CD4-positive, alpha-beta T cell treated with Interleukin-4 for 4 hours (primary cell): Measurements from ENCODE around the gene HSPG2.
A peak's percentile ranks its signal among the peaks of the same experiment; 100 is the strongest.
"Not testable (repeated sequence)": the region's sequence is repeated elsewhere in the genome, so short reads cannot be mapped to it uniquely, and the experiment has no call there.

Experiments
- DNase-seq: peaks from one replicate; pipeline ENCODE4 v3.0.0-alpha.2; 2020

The HSPG2 gene

GRCh38 chr1:21821385-21822019 is 115.6 kb downstream of the HSPG2 start:
- DNase-seq: no peak

- no peak for DNase-seq
Measured at GRCh38 chr1:21820597-21821232, 116.4 kb downstream of the HSPG2 start.

- DNase-seq: peak; percentile 17
Measured at GRCh38 chr1:21818656-21819055, 118.5 kb downstream of the HSPG2 start.

- no peak for DNase-seq
Measured at GRCh38 chr1:21816602-21817302, 120.4 kb downstream of the HSPG2 start.

GRCh38 chr1:21815724-21816321 is 121.3 kb downstream of the HSPG2 start:
- no peak for DNase-seq

GRCh38 chr1:21814981-21815582 is 122.0 kb downstream of the HSPG2 start:
- no peak for DNase-seq

- DNase-seq: no peak
Measured at GRCh38 chr1:21814241-21814918, 122.7 kb downstream of the HSPG2 start.

- no peak for DNase-seq
Measured at GRCh38 chr1:21813542-21813941, 123.6 kb downstream of the HSPG2 start.

- DNase-seq: no peak
Measured at GRCh38 chr1:21811875-21812305, 125.2 kb downstream of the HSPG2 start, which contains the start of gene LDLRAD2. TSS of gene LDLRAD2 (plus strand) at chr1:21812265. CDS start at chr1:21812452, 187 bp downstream.

GRCh38 chr1:21804536-21804935 is 132.6 kb downstream of the HSPG2 start:
- DNase-seq: no peak

- DNase-seq: no peak
Measured at GRCh38 chr1:21801100-21801499, 136.0 kb downstream of the HSPG2 start.

GRCh38 chr1:21799730-21800129 is 137.4 kb downstream of the HSPG2 start:
- no peak for DNase-seq

GRCh38 chr1:21795075-21795474 is 142.0 kb downstream of the HSPG2 start:
- DNase-seq: no peak

- no peak for DNase-seq
Measured at GRCh38 chr1:21794656-21795055, 142.5 kb downstream of the HSPG2 start.

GRCh38 chr1:21793104-21793503 is 144.0 kb downstream of the HSPG2 start:
- DNase-seq: no peak

GRCh38 chr1:21786640-21787039 is 150.5 kb downstream of the HSPG2 start:
- no peak for DNase-seq

- DNase-seq: not testable (repeated sequence)
Measured at GRCh38 chr1:21785764-21786163, 151.3 kb downstream of the HSPG2 start.

GRCh38 chr1:21783679-21784603 is 153.2 kb downstream of the HSPG2 start:
- DNase-seq: no peak

- peak; percentile 97 for DNase-seq
Measured at GRCh38 chr1:21782868-21783678, 154.0 kb downstream of the HSPG2 start, which contains the start of gene USP48. TSS of gene USP48 (minus strand) at chr1:21783149. CDS start at chr1:21782957, 192 bp downstream.

GRCh38 chr1:21782349-21782867 is 154.7 kb downstream of the HSPG2 start:
- peak; percentile 52 for DNase-seq
